ENCODE measurements around the gene CAV1.
A peak's percentile ranks its signal among the peaks of the same experiment; 100 is the strongest.

Gene CAV1

DNA sequence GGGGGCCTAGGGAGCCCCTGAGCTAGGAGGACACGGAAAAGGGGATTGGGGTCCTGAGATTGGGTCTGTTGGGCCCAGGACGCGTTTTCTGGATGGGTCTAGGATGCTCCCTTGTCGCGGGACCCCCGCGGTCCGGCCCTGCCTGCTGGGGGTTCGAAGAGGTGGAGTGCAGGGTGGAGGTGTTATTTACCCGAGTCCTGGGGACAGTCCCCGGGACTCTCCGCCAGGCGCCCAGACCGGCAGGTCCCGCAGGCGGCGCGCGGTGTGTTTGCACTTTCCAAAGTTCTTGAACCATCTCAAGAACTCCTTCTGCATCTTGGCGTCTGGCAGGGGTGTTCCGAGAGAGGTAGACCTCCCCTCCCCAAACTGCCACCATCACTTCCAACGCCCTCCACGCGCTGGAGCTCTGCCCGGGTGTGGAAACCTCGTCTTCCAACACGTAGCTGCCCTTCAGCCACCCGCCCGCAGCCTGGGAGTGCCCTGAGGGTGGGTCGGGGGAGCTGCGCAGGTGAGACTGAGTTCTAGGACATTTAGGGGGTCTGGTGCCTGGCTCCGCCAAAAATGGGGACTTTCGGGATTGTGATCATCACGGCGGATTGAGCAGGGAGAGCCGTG lies 569 bp downstream of the CAV1 start:
- H3K27ac ChIP-seq, result peak overlapping the region; percentile 83
- TF ChIP-seq, protein P1, sequence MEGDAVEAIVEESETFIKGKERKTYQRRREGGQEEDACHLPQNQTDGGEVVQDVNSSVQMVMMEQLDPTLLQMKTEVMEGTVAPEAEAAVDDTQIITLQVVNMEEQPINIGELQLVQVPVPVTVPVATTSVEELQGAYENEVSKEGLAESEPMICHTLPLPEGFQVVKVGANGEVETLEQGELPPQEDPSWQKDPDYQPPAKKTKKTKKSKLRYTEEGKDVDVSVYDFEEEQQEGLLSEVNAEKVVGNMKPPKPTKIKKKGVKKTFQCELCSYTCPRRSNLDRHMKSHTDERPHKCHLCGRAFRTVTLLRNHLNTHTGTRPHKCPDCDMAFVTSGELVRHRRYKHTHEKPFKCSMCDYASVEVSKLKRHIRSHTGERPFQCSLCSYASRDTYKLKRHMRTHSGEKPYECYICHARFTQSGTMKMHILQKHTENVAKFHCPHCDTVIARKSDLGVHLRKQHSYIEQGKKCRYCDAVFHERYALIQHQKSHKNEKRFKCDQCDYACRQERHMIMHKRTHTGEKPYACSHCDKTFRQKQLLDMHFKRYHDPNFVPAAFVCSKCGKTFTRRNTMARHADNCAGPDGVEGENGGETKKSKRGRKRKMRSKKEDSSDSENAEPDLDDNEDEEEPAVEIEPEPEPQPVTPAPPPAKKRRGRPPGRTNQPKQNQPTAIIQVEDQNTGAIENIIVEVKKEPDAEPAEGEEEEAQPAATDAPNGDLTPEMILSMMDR (IDR thresholded peaks at IDR 0.05; ENCODE audit: low read depth, low read length, missing control alignments), result peak; percentile 35
- peak overlapping the region; percentile 86 for H3K4me3 ChIP-seq (ENCODE audit: low read depth, low read length)
- in situ Hi-C loops (cut with HindIII; ENCODE audit: low pct_ligation_motif_present, low sequenced_read_pairs), result no loop called here
- peaks cover 9% of the 10 kb centered on the region for H3K36me3 ChIP-seq (replicated peaks)
- DNase-seq, result no peak
- H3K27me3 ChIP-seq (replicated peaks), result no peaks in the 10 kb centered on the region

DNA sequence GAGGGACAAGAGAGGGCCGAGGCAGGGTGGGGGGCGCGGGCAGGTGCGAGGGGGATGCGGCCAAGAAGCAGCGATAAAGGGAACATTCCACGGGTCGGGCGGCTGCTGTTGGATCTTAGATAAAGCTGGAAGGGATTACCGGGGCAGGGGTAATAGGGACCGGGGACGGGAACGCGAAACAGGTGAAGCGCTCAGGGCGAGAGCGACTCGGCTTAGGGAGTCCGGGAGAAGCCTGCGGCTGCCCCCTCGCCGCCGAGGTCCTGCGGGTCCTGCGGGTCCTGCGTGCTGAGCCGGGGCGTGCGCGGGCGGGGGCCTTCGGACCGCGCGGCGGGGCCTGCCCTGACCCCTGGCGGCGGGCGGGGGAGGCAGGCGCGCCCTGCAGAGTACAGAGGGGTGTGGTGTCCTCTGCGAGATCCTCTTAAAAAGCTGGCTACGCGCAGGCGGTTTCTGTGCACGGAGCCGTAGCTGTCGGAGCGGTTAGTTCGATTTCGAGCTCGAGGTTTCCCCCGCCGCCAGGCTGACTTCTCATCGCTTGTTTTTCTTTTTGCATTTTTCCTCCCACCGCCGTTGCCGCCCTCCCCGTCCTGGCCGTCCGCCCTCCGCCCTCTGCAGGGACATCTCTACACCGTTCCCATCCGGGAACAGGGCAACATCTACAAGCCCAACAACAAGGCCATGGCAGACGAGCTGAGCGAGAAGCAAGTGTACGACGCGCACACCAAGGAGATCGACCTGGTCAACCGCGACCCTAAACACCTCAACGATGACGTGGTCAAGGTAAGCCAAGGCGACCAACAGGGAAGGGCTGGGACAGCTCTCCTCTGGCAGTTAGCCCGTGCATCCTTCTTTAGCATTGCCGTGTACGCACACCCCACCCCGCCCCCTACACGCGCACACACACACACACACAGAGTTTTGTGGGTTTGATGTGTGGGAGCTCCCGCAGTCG lies 1.4 kb downstream of the CAV1 start:
- H3K4me3 ChIP-seq (ENCODE audit: low read depth, low read length), result peak overlapping the region; percentile 86
- H3K27me3 ChIP-seq (replicated peaks), result no peaks in the 10 kb centered on the region
- in situ Hi-C loops (cut with HindIII; ENCODE audit: low pct_ligation_motif_present, low sequenced_read_pairs), result no loop called here
- peaks cover 15% of the 10 kb centered on the region for H3K36me3 ChIP-seq (replicated peaks)
- peak overlapping the region; percentile 83 for H3K27ac ChIP-seq
- TF ChIP-seq, protein P1 (IDR thresholded peaks at IDR 0.05; ENCODE audit: low read depth, low read length, missing control alignments), result peak; percentile 60
- DNase-seq, result peak; percentile 77

DNA sequence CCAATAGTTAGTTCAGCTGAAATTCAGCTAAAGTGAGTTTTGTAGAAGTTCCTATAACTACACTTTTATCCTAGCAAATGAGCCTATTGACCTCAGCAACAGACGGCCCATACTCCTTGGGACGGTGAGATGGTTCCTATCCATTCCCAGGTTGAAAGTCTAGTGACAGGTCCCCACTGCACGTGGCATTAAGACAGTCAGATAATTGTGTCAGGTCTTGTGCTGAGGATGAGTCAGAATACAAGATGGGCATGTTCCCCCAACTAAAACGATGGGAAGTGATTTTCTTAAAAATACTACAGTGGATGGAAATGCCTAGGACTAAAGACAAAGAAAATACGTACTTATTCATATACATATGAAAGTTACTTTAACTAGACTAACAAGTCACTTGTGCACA lies 2.1 kb downstream of the CAV1 start:
- TF ChIP-seq, protein P1 (IDR thresholded peaks at IDR 0.05; ENCODE audit: low read depth, low read length, missing control alignments), result no peak
- peak overlapping the region; percentile 83 for H3K27ac ChIP-seq
- no peak for DNase-seq
- H3K27me3 ChIP-seq (replicated peaks), result no peaks in the 10 kb centered on the region
- H3K4me3 ChIP-seq (ENCODE audit: low read depth, low read length), result peak overlapping the region; percentile 86
- in situ Hi-C loops (cut with HindIII; ENCODE audit: low pct_ligation_motif_present, low sequenced_read_pairs), result no loop called here
- H3K36me3 ChIP-seq (replicated peaks), result peaks cover 21% of the 10 kb centered on the region

DNA sequence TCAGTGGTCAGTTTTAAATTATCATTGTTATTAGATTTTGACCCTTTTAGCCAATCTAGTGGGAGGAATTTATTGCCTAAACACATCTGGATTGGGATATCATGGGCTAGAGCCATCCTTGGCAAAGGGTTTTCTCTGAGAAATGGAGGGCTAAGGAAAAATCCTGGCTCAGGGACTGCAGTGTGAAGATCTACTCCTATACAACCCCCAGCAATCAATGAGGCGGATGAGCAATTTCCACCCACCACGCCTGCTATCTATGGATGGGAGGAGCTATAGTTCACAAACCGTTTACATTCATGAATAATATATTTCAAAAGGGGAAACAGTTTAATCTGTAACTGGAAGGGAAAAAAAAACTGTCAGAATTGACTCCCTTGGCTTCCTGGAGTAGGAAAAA lies 2.7 kb downstream of the CAV1 start:
- Histone ChIP-seq H3K4me3 (ENCODE audit: low read depth, low read length) (peak overlapping the region; percentile 86), H3K36me3 (replicated peaks) (peaks cover 27% of the 10 kb centered on the region), H3K27ac (peak overlapping the region; percentile 83), H3K27me3 (replicated peaks) (no peaks in the 10 kb centered on the region)
- DNase-seq, result no peak
- TF ChIP-seq, protein P1 (IDR thresholded peaks at IDR 0.05; ENCODE audit: low read depth, low read length, missing control alignments), result no peak
- in situ Hi-C loops (cut with HindIII; ENCODE audit: low pct_ligation_motif_present, low sequenced_read_pairs), result no loop called here

DNA sequence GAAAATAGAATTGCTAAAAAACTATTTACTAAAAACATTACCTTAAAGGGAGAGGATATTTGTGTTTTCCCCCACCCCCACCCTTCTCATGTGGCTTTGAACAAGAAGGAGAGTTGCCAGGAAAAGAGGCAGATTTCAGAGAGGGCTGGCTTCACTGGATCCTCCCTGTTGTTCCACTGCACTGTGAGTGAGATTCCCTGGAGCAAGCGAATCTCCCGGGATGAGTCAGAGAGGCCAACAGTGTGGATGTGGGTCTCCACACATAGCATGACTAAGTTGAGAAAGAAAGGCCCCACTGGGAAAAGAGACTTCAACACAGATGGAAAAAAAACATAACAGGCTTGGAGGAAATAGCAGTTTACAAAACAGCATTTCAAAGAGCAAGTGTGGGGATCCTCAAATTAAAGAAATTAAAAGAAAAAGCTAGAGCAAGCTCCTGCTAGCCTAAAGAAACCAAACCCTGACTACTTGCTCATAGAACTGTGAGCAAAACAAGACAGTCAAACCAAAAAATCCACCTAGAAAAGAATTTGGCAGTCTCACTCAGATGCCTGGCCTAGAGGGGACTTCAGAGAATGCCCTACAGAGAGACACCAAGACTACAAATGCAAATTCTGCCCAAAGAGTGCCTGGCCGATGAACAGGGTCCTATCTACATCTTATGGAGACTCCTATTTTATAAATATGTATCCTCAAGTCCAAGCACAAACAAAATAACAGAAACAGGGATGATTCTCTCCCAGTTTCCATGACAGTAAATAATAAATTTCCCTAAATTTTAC lies 3.4 kb downstream of the CAV1 start:
- in situ Hi-C loops (cut with HindIII; ENCODE audit: low pct_ligation_motif_present, low sequenced_read_pairs), result no loop called here
- Histone ChIP-seq H3K27me3 (replicated peaks) (no peaks in the 10 kb centered on the region), H3K4me3 (ENCODE audit: low read depth, low read length) (peak overlapping the region; percentile 86), H3K36me3 (replicated peaks) (peaks cover 33% of the 10 kb centered on the region), H3K27ac (peak overlapping the region; percentile 83)
- DNase-seq, result peak; percentile 95
- TF ChIP-seq, protein P1 (IDR thresholded peaks at IDR 0.05; ENCODE audit: low read depth, low read length, missing control alignments), result no peak

All from brain microvascular endothelial cell (primary cell).